ENCODE measurements around the gene TSPYL2.

Gene TSPYL2

GRCh38 chrX:53126377-53126776, 44.2 kb downstream of the TSPYL2 start:
- no peak for DNase-seq

GRCh38 chrX:53128097-53128749, 46.1 kb downstream of the TSPYL2 start:
- no peak for DNase-seq

- DNase-seq, result no peak
Observed at GRCh38 chrX:53133400-53133799, 51.2 kb downstream of the TSPYL2 start.

GRCh38 chrX:53135581-53135980, 53.4 kb downstream of the TSPYL2 start:
- no peak for DNase-seq

Measured in bone marrow (tissue), 2 donors.